Measurements from ENCODE around the gene NCKAP5.

Gene NCKAP5

DNA sequence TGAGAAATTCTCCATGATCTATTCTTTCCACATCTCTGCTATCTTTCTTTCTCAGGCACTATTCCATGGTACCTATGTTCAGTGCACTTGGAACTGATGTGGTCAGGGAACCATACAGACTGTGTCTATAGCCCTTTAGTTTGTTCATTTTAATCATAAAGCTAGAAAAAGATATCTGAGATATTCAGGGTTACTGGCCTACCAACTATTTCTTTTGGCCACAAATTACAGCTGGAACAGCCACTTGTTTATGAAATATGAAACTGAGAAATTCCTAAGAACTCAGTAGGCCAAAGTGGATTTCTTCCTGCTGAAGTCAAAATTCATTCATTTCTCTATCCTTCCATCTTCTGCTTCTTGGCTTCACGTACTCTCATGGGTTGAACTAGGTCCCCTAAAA is 875.4 kb downstream of the NCKAP5 start:
- no peak overlapping the region for H3K4me3 Mint-ChIP-seq
- ATAC-seq (replicated peaks) (no peak), DNase-seq (no peak)
- H3K27ac Mint-ChIP-seq = no peak overlapping the region
- no peaks in the 10 kb centered on the region for H3K27me3 Mint-ChIP-seq
- H3K9me3 Mint-ChIP-seq = peaks cover 20 to 30% of the 10 kb centered on the region in 2 donors
- no peaks in the 10 kb centered on the region for H3K4me1 Mint-ChIP-seq (ENCODE audit: low read depth in 2 of 2)
- no peaks in the 10 kb centered on the region for H3K36me3 Mint-ChIP-seq (ENCODE audit: insufficient read depth)

- Mint-ChIP-seq H3K27ac (no peak overlapping the region), H3K36me3 (ENCODE audit: insufficient read depth) (no peaks in the 10 kb centered on the region), H3K4me3 (no peak overlapping the region), H3K27me3 (no peaks in the 10 kb centered on the region), H3K9me3 (peaks cover 20 to 30% of the 10 kb centered on the region in 2 donors), H3K4me1 (ENCODE audit: low read depth in 2 of 2) (no peaks in the 10 kb centered on the region)
- ATAC-seq (replicated peaks) (no peak), DNase-seq (no peak)
Observed at GRCh38 chr2:132691556-132691955, 876.7 kb downstream of the NCKAP5 start.

DNA sequence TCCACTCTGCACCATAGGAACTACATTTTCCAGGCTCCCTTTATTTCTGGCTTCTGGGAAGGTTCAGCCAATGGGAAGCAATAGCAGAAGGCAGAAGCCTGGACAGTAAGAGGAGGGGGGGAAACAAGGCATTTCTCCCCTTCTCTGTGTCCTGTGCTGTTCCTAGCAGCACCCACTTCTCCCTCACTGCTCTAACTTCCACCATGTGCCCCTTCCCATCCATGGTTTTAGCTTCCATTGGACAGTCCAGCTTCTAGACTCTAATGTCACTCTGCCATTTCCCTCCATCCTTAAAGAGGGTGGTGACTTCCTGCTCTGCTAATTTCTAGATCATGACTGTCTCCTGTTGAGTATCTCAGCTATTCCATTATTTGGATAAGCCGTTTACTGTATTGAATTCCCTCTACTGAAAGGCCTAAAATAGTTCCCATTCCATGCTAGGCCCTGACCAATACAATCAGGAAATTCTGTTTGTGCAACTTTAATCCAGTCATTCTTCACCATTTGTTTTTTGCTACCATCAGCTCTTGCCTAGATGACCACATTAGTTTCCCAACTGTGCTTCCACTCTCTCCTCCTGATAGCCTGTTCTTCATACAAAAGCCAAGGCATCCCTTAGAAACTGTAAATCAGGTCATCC is 877.5 kb downstream of the NCKAP5 start:
- DNase-seq = no peak
- Mint-ChIP-seq H3K27ac (no peak overlapping the region), H3K9me3 (peaks cover 20 to 38% of the 10 kb centered on the region in 2 donors), H3K36me3 (ENCODE audit: insufficient read depth) (no peaks in the 10 kb centered on the region), H3K27me3 (no peaks in the 10 kb centered on the region), H3K4me3 (no peak overlapping the region), H3K4me1 (ENCODE audit: low read depth in 2 of 2) (no peaks in the 10 kb centered on the region)
- no peak for ATAC-seq (replicated peaks)

- Mint-ChIP-seq H3K27me3 (no peaks in the 10 kb centered on the region), H3K36me3 (ENCODE audit: insufficient read depth) (no peaks in the 10 kb centered on the region), H3K27ac (no peak overlapping the region), H3K4me1 (ENCODE audit: low read depth in 2 of 2) (no peaks in the 10 kb centered on the region), H3K9me3 (peaks cover 7 to 12% of the 10 kb centered on the region in 2 donors), H3K4me3 (no peak overlapping the region)
- no peak for ATAC-seq (replicated peaks)
- DNase-seq = no peak
Observed at GRCh38 chr2:132681766-132682165, 886.5 kb downstream of the NCKAP5 start.

DNA sequence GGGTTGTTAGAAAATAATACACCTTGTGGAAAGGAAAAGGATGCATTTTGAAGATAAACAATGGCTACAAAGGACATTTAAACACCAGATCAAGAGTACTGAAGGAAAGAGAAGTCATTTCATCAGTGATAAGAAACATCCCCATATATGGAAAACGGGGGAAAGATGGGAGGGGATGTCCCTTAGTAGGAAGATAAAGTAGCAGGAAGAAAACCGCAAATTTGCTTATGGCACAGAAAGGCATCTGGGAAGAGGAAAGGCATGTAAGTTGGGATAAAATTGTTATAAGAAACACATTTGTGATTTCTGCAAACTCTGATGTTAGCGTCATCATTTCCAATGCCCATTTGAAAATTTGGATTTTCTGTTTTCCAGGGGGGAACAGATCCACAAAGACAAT is 887.7 kb downstream of the NCKAP5 start:
- no peak overlapping the region for H3K27ac Mint-ChIP-seq
- DNase-seq (no peak), ATAC-seq (replicated peaks) (no peak)
- H3K9me3 Mint-ChIP-seq = peaks cover 2 to 7% of the 10 kb centered on the region in 2 donors
- H3K4me1 Mint-ChIP-seq (ENCODE audit: low read depth in 2 of 2) = no peaks in the 10 kb centered on the region
- no peaks in the 10 kb centered on the region for H3K27me3 Mint-ChIP-seq
- H3K36me3 Mint-ChIP-seq (ENCODE audit: insufficient read depth) = no peaks in the 10 kb centered on the region
- H3K4me3 Mint-ChIP-seq = no peak overlapping the region

- no peaks in the 10 kb centered on the region for H3K36me3 Mint-ChIP-seq (ENCODE audit: insufficient read depth)
- no peak for DNase-seq
- H3K9me3 Mint-ChIP-seq = peaks cover 0 to 10% of the 10 kb centered on the region in 2 donors
- peaks cover 0 to 6% of the 10 kb centered on the region in 2 donors for H3K27me3 Mint-ChIP-seq
- no peak overlapping the region for H3K4me3 Mint-ChIP-seq
- H3K4me1 Mint-ChIP-seq (ENCODE audit: low read depth in 2 of 2) = no peaks in the 10 kb centered on the region
- no peak for ATAC-seq (replicated peaks)
- no peak overlapping the region for H3K27ac Mint-ChIP-seq
Observed at GRCh38 chr2:132678483-132678882, 889.8 kb downstream of the NCKAP5 start.

GRCh38 chr2:132677661-132678060 is 890.6 kb downstream of the NCKAP5 start:
- H3K4me3 Mint-ChIP-seq = no peak overlapping the region
- no peak overlapping the region for H3K27ac Mint-ChIP-seq
- ATAC-seq (replicated peaks) = no peak
- H3K36me3 Mint-ChIP-seq (ENCODE audit: insufficient read depth) = no peaks in the 10 kb centered on the region
- DNase-seq = no peak
- peaks cover 0 to 9% of the 10 kb centered on the region in 2 donors for H3K9me3 Mint-ChIP-seq
- no peaks in the 10 kb centered on the region for H3K4me1 Mint-ChIP-seq (ENCODE audit: low read depth in 2 of 2)
- peaks cover 0 to 6% of the 10 kb centered on the region in 2 donors for H3K27me3 Mint-ChIP-seq

DNA sequence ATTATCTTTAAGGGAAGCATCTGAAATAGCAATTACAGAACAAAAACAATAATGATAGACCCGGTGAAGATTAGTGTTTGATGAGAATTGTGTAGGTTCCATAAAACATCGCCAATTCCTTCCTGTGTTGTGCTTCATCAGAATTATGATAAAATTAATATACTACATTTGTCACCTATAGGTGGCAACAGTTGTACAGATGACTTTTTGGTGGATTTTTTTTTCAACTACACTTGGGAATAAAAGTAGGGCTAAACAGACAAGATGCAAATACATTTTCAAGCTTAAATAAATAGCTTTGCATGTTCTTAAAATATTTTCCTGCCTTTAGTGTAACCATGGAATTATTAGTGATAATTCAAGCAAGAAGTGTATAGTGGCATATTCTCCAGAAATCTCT is 891.3 kb downstream of the NCKAP5 start:
- DNase-seq (no peak), ATAC-seq (replicated peaks) (no peak)
- Mint-ChIP-seq H3K9me3 (peaks cover 0 to 9% of the 10 kb centered on the region in 2 donors), H3K27me3 (peaks cover 0 to 6% of the 10 kb centered on the region in 2 donors), H3K36me3 (ENCODE audit: insufficient read depth) (no peaks in the 10 kb centered on the region), H3K27ac (no peak overlapping the region), H3K4me1 (ENCODE audit: low read depth in 2 of 2) (no peaks in the 10 kb centered on the region), H3K4me3 (no peak overlapping the region)

- Mint-ChIP-seq H3K9me3 (peaks cover 3 to 7% of the 10 kb centered on the region in 2 donors), H3K27ac (no peak overlapping the region), H3K36me3 (ENCODE audit: insufficient read depth) (no peaks in the 10 kb centered on the region), H3K4me1 (ENCODE audit: low read depth in 2 of 2) (no peaks in the 10 kb centered on the region), H3K4me3 (peak overlapping the region in 1 of 2 donors; percentile 55), H3K27me3 (peaks cover 16 to 27% of the 10 kb centered on the region in 2 donors)
- ATAC-seq (replicated peaks) (no peak), DNase-seq (no peak)
Observed at GRCh38 chr2:132671151-132671835, 897.0 kb downstream of the NCKAP5 start.

- ATAC-seq (replicated peaks) (no peak), DNase-seq (no peak)
- Mint-ChIP-seq H3K27ac (no peak overlapping the region), H3K4me3 (peak overlapping the region in 1 of 2 donors; percentile 55), H3K36me3 (ENCODE audit: insufficient read depth) (no peaks in the 10 kb centered on the region), H3K27me3 (peaks cover 16 to 27% of the 10 kb centered on the region in 2 donors), H3K9me3 (peaks cover 3 to 7% of the 10 kb centered on the region in 2 donors), H3K4me1 (ENCODE audit: low read depth in 2 of 2) (no peaks in the 10 kb centered on the region)
Observed at GRCh38 chr2:132670496-132671150, 897.6 kb downstream of the NCKAP5 start.

DNA sequence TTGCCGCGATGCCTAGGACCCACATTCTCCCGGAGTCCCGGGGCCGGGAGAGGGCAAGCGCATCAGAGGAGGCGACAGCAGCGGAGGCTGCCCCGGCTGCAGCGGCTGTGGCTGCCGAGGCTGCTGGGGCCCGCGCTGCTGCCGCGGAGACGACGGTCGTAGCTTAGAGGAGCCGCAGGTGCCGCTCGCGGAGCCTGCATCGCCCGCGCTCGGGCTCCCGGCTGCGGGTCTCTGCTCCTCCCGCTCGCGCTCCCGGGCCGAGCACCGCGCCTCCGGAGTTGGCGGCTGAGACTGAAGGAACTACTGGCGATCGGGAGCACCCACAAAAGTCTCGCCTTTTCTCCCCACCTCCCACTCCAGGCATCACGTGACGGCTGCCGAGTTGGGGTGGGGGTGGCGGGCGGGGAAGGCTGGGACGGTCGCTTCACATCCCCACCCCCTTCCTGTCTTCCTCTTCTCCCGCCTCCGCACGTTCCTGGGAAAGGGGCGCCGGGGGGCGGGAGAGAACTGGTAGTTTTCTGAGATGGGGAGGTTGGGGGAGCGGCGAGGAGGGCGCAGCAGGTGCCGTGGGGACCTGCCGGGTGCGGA is 898.3 kb downstream of the NCKAP5 start, which contains the start of gene LYPD1:
Gene LYPD1, minus strand, starts transcription at position 298 of the 588 bp plus-strand sequence. Its CDS starts 273 bp downstream, at position 25.
- Mint-ChIP-seq H3K9me3 (peaks cover 0 to 7% of the 10 kb centered on the region in 2 donors), H3K27me3 (peaks cover 16 to 22% of the 10 kb centered on the region in 2 donors), H3K4me3 (peak within 1 kb of the TSS in 1 of 2 donors; percentile 55), H3K27ac (no peak within 1 kb of the TSS), H3K36me3 (ENCODE audit: insufficient read depth) (no peaks in the 10 kb centered on the region), H3K4me1 (ENCODE audit: low read depth in 2 of 2) (no peaks in the 10 kb centered on the region)
- DNase-seq = no peak
- no peak for ATAC-seq (replicated peaks)

- Mint-ChIP-seq H3K9me3 (peaks cover 0 to 7% of the 10 kb centered on the region in 2 donors), H3K4me3 (no peak overlapping the region), H3K27me3 (peaks cover 16 to 21% of the 10 kb centered on the region in 2 donors), H3K36me3 (ENCODE audit: insufficient read depth) (no peaks in the 10 kb centered on the region), H3K27ac (no peak overlapping the region), H3K4me1 (ENCODE audit: low read depth in 2 of 2) (no peaks in the 10 kb centered on the region)
- no peak for DNase-seq
- no peak for ATAC-seq (replicated peaks)
Observed at GRCh38 chr2:132668987-132669907, 899.0 kb downstream of the NCKAP5 start.
